GM23338 (cell line): Measurements from ENCODE around the gene LTB.

Experiments
- CTCF ChIP-seq, 2 experiments: fragments of 200-600 bp in 1 of 2; sonication (generic) in 1 of 2; conservative IDR thresholded peaks; 2 replicates each; pipeline versions ENCODE4 v1.5.1 to v1.6.1; 2016 to 2017; ENCODE audit warnings: antibody characterized with exemption in 2 of 2, low read depth in 2 of 2, mild to moderate bottlenecking in 2 of 2, moderate library complexity in 1 of 2
- EZH2 ChIP-seq: fragments of 200-600 bp; sonication (generic); IDR thresholded peaks from one replicate; pipeline ENCODE4 v1.8.0; 2017; ENCODE audit warnings: antibody characterized with exemption, mild to moderate bottlenecking, low read depth; ENCODE audit not compliant: unreplicated experiment
- ZNF462 ChIP-seq: fragments of 250-450 bp; sonication (Bioruptor Pico); IDR thresholded peaks from 2 replicates; pipeline ENCODE4 v1.5.0; 2020; ENCODE audit warnings: mild to moderate bottlenecking, moderate library complexity

DNA sequence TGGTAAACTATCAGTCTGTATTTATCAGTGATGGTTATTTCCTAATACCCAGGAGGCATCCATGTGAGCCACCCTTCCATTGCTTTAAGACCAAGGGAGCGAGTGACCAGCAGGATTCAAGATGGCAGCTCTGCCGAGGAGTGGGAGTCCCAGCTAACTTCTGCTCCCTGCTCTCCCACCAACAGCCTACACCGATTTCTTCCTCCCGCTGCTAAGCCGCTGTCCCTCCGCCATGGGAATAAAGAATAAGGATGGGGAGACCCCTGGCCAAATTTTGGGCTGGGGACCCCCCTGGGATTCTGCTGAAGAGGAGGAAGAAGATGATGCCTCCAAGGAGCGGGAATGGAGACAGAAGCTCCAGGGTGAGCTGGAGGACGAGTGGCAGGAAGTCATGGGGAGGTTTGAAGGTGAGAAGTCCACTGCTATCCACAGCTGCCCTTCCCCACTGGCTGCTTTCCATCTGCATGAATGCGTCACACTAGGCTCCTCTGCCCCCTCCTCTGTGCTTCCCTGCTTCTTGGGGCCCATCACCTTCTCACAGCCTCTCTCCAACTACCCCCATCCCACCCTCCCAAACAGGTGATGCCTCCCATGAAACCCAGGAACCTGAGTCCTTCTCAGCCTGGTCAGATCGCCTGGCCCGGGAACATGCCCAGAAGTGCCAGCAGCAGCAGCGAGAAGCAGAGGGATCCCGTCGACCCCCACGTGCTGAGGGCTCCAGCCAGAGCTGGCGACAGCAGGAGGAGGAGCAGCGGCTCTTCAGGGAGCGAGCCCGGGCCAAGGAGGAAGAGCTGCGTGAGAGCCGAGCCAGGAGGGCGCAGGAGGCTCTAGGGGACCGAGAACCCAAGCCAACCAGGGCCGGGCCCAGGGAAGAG lies 24.5 kb downstream of the LTB start:
- TF ChIP-seq CTCF (conservative IDR thresholded peaks at IDR 0.05; ENCODE audit: low read depth in 2 of 2): no peak
- no peak for TF ChIP-seq EZH2
- TF ChIP-seq ZNF462 (CRISPR knock-in tag): no peak
